DMS 273 (cell line): ENCODE results near the gene FRS2.

Experiments used
- DNase-seq: peaks from one replicate; lab custom pipeline; 2025; ENCODE audit not compliant: unreplicated experiment; lab: John Stamatoyannopoulos, UW

Gene FRS2

DNA sequence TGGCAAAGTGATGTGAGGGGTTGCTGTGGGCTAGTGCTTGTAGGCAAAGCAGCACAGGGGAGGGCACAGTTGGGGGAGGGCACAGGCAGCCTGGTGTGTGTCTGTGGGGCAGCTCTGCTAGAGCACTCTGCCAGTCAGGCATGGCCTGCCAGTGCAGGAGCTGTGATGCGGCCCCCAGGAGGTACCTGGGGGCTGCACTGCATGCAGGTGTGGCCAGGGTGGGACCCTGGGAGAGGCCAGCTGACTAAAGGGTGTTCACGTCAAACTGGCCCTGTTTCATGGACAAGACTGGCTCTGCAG is 54.1 kb downstream of the FRS2 start:
- no peak for DNase-seq

DNA sequence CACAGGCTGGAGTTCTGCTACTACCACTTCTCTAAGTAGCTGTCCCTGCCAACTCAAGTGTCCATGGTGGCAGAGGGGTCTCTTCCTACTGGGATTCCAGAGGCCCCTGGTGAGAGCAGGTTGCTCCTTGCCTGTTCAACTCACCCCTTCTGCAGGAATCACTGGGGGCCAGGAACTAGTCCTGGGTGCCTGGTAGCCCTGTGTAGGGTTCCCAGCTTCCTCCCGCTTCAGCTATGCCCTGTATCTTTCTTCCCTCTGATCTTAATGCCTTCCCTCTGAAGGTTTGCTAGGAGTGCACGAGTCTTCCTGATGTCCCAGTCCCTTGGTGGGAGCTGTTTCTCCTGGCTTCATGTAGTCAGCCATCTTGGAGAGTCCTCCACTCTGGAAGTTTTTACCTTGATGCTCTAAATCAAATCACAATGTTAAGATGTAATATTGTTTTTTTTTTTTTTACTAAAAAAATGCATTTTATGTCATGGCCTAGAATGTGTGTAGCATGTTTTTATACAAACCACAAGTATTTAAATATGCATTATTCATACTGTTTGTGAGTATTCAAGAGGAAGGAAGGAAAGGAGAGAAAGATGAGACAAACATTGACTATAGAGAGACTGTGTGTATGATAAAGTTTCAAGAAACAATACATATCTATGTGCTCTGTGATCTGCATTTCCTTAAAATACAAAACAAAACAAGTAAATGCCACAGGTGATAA is 54.7 kb downstream of the FRS2 start:
- DNase-seq: no peak

DNA sequence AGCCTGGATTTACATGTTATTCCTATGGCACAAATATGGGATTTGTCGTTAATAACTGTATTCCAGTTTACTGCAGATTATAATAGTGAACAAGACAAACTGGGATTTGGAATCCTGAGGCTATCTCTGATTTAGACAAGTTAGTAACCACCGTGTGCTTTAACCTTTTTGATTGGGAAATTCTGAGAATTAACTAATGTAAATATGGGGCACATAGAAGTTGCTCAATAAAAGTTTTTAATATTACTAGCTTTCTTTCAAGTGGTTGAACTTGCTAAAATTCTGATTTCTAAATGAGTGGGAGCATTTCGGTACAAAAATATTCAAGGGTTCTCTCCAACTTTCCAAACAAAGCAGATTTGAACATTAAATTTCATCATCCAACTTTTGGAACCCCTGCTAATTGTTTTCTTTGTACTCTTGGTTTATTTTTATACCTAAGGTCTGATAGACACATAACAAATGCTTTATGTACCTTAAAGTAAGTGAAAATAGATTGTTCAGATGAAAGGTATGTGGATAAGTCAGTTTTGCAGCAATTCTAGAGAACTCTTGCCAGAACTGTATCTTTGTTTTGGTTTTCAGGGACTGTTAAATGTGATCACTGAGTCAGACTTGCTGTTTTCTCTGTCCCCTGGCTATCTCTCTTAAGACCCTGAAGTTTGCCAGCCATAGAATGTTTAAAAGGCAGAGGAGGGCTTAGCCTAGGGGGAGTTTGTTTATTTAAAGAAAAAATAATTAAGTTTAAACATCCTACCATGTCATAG is 57.5 kb downstream of the FRS2 start:
- no peak for DNase-seq

DNA sequence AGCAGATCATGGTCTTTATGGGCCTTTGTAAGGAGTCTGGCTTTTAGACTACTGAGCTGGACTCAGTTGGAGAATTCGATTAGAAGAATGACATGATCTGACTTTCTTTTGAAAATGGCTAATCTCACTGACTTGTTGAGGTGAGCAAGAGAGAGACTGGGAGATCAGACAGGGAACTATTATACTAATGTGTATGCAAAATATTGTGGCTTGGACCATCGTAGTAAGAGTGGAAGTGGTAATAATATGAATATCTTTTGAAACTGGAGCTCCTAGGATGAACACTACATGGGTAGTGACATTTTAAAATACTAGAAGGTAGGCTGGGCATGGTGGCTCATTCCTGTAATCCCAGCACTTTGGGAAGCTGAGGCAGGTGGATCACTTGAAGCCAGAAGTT is 58.8 kb downstream of the FRS2 start:
- no peak for DNase-seq

DNA sequence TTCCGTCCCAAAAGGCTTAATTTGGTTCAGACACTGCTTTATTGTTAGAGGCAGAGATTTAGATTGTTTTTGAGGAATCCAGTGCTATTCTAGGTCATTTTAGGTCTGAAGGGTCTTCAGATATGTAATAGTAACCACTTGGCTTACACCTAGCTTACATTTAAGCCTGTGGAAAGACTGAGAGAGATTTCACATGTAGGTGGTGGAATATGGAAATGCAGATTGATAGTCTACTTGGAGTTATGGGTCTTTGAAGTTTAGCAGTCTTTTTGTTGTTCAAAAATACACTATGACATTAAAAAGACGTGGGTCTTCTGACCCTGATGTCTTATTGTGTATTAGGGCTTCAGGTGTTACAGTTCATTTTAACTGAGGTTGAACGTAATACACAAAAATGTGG is 63.7 kb downstream of the FRS2 start:
- DNase-seq: no peak

DNA sequence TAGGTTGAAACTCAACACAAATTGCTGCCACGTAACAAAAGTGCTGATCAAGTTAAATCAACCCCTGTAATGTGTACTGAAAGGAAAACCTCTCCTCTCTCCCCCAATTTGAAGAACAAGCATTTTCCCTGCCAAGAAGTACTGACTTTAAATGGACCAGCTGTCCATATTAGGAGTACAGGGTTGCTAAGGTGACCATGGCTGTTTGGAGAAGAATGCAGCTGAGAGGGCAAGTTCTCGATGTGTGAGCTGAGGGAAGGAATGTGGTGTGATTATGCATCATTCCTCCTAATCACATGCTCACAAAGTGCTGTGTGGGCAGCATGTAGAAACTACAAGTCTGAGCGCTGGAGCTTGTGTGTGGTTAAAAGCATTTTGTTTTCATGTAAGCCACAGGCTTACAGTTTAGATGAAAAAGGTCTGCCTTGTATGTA is 64.2 kb downstream of the FRS2 start:
- DNase-seq: peak; percentile 77

DNA sequence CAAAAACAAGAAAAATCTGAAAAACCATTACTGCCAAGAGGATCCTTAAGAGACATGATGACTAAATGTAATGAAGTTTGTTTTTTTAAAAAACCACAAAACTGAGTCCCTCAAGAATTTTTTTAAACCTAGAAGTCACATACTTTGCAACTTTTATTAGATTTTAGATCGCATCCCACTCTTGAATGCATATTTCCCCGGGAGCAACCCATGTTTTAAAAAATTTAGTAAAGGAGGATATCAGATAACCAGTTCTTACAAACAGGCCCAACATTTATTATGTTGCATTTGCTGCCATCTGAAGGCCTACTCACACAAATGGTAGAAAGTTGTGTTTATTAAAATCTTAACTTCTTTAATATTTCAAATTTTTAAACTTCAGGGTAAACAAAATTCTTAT is 70.8 kb downstream of the FRS2 start:
- DNase-seq: no peak

DNA sequence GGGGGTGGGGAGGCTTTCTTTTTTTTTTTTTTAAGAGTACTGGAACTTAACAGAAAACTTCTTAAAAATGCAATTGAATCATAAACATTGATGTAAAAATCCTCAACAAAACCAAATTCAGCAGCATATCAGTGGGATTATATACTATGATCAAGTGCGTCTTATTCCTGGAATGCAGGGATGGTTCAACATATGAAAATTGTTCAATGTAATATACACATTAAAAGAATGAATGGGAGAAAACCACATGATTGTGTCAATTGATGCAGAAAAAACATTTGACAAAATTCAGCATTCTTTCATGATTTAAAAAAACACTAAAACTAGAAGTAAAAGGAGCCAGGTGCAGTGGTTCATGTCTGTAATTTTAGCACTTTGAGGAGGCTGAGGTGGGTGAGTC is 73.9 kb downstream of the FRS2 start:
- no peak for DNase-seq

DNA sequence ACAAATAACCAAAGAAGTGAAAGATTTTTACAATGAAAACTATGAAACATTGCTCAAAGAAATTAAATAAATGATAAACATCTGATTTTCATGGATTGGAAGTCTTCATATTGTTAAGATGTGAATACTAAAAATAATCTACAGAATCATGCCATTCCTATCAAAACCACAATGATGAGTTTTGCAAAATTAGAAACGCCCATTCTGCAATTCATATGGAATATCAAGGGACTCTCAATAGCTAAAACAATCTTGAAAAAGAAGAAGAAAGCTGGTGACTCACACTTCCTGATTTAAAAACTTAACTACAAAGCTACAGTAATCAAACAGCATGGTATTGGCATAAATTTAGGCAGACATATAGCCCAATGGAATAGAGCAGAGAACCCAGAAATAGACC is 74.9 kb downstream of the FRS2 start:
- DNase-seq: no peak

DNA sequence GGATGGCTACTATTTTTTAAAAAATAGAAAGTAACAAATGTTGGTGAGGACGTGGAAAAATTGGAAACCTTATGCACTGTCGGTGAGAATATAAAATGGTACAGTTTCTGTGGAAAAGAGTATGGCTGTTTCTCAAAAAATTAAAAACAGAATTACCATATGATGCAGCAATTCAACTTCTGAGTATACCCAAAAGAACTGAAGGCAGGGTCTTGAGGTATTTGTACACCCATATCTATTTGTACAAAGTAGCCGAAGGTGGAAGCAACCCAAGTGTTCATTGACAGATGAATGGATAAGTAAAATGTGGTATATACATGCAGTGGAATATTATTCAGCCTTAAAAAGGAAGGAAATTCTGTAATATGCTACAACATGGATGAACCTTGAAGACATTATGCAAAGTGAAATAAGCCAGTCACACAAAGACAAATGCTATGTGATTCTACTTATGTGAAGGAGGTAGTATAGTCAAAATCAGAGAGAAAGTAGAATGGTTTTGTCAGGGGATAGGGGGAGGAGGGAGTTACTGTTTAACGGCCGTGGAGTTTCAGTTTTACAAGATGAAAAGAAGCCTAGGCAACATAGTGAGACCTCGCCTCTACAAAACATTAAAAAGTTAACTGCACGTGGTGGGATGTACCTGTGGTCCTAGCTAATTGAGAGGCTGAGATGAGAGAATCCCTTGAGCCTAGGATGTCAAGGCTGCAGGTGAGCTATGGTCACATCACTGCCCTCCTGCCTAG is 76.7 kb downstream of the FRS2 start:
- DNase-seq: no peak

DNA sequence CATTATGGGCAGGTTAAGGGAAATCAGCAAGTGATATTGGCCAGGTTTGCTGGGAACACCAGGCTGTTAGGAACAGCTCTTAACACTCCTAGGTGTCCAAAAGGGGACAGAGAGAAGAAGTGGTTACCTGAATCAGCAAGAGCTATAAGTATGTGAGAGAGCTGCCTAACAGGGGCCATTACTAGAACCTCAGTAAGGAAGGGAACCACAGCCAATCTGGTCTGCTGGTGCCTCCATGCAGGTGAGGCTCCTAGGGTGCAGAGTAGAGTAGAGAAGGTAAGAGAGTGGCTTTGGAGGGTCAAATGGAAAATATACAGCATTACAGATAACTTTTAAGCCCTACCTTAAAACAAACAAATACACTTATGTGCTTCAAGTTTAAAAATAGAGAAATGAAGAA is 78.5 kb downstream of the FRS2 start:
- DNase-seq: no peak

DNA sequence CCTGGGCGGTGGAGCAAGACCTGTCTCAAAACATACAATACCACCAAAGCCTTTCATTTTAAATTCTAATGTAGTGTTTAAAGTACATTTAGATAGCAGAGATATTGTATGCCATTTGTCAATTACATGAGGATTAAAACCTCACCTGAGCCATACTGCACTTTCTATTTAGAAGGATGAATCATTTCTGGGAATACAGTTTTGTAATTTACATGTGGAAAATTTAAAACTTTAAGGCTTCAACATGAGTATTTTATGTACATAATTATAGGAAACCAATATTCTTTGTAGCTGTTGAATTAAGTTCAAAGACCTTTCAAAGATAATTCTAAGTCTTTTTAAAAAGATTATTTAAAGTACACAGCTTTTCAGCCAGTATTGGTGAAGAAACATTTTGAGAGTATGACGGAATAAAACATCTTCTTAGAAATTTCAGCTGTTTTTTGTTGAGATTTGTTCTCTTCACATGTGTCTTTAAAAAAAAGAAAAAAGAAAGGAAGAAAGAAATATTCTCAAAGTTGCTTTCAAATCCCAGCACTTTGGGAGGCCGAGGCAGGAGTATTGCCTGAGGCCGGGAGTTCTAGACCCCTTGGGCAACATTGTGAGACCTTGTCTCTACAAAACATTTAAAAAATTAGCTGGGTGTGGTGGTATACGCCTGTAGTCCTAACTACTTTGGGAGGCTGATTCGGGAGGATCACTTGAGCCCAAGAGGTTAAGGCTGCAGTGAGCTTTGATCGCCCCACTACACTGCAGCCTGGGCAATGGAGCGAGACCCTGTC is 80.6 kb downstream of the FRS2 start:
- no peak for DNase-seq

DNA sequence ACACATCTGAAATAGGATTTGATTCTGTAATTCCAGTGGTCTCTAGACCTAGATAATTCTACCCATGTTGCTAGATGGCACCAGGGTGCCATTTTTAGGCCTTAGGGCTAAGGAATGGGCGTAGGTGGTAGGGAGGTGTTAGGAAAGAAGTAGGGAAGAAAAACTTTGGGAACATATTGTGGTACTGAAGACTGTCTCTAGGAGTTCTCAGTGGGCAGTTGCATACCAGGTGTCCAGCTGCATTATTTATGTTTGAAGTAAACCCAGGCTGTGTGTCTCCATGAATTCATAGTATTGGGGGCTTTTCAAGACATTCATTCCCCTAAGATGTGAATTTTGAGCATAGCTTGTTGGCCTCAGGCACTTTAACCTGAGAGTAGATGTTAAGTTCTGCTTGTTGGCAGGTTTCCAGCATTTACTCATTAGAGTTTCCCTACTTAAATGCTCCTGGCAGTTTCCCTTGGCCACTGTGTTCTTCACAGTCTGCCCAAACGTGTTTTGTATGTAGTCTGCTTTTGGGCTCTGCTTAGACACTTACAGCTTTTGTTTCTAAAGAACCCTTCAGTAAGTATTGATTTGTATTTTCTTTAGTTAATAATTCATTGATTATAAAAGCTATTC is 83.5 kb downstream of the FRS2 start:
- peak; percentile 67 for DNase-seq

DNA sequence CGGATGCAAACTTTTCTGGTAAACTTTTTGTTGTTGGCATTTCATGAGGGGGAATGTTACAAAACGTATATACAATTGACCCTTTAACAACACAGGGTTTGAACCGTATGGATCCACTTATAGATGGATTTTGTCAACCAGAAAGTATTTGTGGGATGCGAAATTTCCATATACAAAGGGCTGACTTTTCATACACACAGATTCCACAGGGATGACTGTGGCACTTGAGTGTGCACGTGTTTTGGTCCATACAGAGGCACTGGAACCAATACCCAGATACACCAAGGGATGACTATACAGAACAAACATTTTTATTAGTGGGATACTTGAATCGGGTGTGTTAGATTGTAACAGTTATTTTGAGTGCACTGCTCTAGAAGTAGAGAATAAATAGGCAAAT is 85.3 kb downstream of the FRS2 start:
- DNase-seq: no peak

DNA sequence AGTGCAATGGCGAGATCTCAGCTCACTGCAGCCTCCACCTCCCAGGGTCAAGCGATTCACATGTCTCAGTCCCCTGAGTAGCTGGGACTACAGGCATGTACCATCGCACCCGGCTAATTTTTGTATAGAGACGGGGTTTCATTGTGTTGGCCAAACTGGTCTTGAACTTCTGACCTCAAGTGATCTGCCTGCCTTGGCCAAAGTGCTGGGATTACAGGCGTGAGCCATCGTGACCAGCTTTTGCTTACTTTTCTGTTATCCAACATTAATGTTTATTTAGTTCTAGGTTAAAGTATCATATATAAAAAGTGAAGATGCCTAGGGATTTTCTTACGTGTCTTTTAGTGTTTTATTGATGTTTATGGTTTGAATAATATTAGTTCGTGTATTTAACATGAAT is 86.2 kb downstream of the FRS2 start:
- no peak for DNase-seq

DNA sequence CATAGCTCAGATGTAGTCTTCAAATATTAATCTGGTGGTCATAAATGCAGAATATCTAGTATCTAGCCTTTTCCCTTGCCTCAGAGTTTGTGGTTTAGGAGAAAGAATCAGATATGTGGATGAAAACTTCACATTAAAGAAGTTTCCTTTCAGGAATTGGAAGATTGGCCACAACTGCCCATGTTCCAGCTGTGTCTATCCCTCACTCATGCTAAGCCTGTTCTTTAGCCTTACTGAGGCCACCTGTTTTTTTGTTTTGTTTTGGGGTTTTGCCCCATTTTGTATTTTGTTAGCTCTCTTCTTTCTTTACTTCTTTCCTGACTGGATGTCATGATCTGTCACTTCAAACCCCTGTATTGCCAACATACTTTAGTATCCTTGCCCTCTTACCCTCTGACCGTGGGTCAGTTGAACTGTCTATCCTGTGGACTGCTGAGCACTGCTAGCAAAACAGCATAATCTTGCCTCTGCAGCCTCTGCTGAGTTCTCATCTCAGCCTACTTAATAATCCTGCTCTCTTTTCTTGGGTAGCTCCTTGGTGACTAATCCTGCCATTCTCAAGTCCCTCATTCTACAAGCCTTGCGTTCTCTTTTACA is 93.1 kb downstream of the FRS2 start:
- DNase-seq: no peak

DNA sequence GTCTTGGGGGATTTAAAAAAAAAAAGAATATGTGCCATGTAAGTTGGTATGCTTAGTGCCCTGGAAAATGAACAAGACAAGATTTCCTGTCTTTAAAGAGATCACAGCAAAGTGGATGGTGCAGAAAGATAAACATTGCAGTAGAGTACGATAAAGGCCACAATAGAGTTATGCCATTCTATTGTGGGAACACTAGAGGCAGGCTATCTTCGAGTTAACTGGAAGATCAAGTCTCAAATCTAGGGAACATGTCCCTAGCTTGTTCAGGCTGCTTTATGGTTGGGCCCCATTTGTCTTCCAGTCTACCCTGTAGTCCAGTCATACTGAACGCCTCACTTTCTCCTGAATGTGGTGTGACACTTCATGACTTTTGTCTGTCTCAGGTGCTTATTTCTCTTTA is 96.4 kb downstream of the FRS2 start:
- DNase-seq: peak; percentile 0

DNA sequence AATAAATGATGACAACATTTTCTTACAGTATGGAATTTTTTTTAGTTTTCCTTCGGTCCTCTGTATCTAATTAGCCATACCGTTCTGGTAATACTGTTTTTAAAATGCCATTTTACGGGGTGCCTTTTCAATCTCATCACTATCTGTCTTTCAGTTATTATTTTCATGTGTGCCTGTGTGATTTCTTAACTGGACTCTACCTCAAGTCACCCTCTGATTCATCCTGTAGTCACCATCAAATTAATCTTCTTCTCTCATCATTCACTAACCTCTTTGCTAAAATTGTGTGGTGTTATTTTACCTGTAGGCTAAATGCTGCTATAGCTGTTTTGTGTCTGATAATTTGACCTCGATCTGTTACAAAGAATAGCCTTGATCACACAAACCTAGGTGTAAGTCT is 99.0 kb downstream of the FRS2 start:
- DNase-seq: no peak

DNA sequence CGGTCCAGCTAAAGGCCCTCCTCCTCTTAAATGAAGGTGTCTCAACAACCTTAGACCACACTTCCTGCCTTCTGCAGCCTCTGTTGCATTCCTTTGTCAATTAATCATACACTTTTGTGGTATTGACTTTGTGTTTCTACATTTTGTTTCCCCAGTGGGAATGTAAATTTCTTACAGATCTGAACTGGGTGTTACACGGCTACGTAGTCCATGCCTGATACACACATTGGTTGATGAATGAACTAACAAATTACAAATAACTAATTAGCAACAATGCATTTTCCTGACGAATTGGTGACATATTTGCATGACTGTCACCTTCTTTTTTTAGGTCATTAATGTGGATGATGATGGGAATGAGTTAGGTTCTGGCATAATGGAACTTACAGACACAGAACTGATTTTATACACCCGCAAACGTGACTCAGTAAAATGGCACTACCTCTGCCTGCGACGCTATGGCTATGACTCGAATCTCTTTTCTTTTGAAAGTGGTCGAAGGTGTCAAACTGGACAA is 99.9 kb downstream of the FRS2 start:
- DNase-seq: no peak
